HG02943 (cell line): ENCODE measurements around the gene GGT6.

Experiments
- ATAC-seq: cut with Tn5 transposase; IDR thresholded peaks from one replicate; pipeline ENCODE4 v1.9.1; 2021; ENCODE audit warnings: mild to moderate bottlenecking, low read depth, moderate library complexity; ENCODE audit not compliant: unreplicated experiment

GGT6 gene

DNA sequence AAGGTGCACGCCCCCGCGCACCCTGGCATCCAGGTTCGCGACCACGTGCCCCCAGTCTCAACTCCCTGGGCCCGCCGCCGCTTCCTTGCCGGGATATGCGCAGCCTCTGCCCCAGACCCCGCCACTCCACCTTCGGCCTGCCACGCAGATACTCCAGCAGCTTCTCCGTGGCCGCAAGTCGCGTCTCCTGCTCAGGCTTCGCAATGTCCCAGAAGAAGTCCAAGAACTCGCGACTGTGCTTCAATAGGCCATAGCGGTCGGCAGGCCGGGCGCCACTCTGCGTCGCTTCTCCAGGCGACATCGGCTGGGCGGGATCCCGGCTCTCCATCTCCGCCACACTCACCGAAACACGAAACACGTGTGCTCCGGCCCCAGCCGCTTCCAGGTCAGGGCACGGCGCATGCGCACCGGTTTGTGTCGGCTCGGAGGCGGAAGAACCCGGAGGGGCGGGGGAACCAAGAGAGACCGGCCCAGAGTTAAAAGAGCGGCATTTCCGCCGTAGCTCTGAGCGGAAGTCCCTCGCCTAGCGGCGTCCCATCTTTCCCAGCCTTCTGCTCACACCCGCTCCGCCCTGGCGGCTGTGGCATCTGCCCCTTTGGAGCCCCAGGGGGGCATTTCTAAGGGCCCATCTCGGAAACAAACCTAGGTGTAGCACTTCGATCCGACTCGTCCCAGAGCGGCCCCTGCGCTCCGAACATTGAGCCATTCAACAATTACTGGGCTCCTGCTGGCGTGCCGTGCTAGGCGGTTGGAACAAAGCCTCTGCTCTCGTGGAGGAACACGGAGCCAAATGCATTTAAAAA lies 5.2 kb downstream of the GGT6 start, which contains the start of gene MYBBP1A:
Gene MYBBP1A, minus strand, starts transcription at position 388 of the 803 bp plus-strand sequence. Its CDS starts 60 bp downstream, at position 328.
- ATAC-seq: peak; percentile 69

DNA sequence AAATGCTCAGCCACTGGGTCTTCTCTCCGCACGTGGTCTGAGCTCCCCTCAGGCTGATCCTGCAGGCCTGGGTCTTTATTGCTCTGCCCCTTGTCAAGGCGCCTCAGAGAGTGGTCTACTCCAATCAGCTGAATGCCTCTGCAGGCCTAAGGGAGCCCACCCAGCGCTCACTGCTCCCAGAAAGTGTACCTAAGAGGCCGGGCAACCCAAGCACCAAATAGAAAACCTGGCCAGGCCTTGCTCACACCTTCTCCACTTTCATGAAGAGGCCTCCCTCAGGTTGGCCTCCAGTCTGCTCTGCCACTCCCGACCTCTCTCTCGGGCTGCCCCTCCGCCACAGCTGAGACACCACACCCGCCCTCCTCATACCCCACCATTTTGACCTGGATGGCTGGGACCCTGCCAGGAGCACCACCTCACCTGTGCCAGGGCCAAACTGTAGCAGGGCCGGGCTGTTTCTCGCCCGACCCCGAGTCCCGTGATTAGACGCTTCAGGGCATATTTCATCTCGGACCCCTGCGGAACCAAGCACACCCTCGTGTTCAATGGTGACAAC lies 5.9 kb downstream of the GGT6 start:
- ATAC-seq: no peak

DNA sequence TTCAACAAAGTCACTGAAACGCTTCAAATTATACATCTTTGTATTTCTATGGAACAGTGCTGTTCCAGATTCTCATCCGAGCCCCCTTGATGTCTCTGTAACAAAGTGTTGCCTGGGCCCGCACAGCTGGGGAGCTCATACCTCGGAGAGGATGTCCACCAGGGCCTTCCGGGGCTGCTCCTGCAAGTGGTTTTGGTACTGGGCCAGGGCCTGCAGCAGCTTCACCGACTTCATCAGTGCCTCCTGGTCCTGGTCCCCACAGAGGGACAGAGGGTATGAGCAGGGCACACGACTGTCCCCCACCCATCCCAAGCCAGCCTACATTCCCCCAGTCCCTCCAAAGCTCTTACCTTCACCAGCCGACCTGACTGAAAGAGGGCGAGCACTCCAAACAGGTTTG lies 6.7 kb downstream of the GGT6 start:
- no peak for ATAC-seq

DNA sequence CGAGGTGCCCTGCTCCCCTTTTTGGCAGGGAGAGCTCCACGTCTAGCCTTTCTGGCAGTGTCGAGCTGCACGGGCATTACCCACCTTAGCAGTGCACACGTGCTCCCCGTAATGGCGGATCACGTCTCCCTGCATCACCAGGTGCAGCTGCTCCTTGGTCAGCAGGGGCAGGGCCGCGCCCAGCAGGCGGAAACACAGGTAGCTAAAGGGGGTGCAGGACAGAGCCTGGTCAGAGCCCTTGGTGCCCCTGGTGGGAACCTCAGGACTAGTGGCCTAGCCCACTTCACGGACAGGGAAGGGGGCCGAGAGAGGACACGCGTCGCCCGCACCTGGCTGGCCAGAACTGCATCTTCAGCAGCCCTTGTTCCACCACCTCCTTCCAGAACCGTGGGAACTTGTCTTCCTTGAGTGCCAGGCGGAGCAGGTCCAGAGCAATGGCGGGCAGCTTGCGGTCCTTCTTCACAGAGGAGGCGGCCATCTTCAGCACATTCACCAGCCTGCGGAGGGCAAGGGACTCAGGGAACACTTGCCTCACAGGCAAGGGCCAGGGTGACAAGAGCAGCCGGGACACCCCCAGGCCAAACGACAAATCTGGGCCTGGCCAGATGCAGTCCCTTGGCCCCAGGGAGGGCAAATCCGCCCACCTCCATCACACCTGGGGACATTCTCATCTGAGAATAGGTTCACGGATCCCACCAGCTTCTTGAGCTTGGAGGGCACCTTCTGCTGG lies 8.4 kb downstream of the GGT6 start:
- no peak for ATAC-seq

DNA sequence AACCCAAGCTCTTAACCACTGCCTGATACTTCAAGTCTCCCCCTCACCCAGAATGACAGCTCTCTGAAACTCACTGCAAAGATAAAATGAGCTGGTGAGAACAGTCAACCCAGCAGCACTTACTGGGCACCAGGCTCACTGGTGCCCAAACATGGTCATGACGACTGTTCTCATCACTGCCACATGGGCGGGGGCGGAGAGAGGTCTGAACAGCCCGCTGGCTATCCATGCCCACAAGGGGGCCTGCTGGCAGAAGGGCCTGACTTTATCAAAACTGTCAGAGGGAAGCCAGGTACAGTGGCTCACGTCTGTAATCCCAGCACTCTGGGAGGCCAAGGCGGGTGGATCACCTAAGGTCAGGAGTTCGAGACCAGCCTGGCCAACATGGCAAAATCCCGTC lies 9.2 kb downstream of the GGT6 start:
- no peak for ATAC-seq

DNA sequence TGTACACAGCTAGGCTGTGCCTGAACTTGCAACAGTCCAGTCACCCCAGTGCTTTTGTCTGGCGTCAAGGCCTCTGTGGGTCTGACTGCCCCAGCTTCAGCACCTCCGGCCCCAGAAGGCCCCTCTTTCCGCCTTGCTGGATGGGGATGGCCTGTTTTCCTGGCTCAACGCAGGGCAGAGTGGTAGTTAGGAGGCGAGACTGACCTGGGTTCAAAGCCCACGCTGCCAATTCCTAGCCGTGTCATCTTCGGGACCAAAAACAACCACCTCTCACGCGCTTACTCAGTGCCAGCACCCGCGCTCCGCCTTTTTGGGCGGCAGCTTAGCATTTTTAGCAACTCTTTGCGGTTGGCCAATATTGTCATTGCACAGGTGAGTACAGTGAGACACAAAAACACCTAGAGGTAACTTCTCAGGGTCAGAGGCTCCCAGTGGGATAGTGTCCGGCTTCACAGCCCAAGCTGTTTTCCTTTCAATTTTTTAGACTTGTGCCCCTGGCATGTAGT lies 9.8 kb downstream of the GGT6 start:
- ATAC-seq: no peak

DNA sequence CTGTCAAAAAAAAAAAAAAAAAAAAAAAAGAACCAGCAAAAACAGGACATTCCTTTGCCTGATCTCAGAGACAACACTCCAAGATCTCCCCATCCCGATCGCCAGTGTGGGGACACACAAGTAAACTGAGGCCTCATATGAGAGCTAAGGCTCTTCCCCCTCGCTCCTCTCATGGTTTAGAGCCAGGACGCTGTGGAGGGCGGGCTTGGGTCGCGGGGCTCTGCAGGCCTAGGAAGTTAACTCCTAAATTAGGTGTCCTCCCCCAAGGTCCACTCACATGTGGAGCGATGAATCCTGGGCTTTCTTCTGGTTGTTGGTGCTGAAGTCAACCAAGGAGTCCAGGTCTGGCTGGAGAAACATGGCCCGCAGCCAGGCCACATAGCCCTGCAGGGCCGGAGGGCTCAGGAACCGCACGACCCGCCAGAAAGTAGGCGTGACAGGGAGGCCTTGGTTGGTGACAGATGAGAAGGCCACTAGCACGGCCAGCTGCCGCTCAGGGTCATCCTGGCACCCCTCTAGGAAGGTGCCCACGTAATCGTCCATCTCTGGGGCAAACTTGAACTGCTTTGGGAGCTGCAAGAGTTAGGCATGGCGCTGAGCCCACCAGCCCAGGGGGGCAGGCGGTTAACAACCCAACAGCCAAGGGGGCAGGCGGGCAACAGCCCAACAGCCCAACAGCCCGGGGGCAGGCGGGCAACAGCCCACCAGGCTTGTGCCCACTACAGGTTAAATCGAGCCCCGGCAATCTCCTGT lies 10.4 kb downstream of the GGT6 start:
- no peak for ATAC-seq

DNA sequence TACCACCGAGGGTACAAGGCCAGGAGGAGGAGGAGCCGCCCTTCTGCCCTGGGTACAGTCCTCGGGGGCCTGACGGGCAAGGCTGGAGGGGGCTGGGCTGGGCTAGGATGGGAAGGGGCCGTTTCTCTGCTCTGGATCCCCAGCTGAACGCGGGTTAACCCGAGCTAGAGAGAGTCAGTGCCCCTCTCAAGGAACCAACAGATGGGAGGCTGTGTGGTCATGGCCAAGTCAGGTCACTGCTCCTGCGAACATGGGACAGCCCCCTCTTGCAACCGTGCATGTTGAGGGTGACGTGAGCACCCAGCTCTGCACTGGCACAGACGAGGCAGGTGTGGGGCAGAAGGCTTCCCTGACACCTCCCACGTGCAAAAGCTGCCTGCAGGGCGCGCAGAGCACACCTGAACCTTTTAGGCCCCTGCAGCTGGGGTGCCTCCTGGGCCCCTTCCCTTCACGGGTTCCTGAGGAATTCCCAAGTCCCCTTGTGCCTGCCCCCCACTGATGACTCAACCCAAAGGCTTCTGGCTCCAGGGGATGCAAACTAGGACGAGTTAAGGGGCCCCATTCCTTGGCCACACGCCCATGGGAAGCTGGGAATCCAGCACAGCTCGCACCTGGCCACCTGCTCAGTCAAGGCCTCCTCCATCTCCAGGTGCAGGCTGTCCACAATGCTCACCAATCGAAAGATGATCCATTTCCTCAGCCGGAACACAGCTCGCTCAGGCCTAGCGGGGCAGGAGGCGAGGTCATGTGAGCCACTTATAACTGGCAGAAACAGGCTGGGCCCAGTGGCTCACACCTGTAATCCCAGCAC lies 11.5 kb downstream of the GGT6 start:
- no peak for ATAC-seq

DNA sequence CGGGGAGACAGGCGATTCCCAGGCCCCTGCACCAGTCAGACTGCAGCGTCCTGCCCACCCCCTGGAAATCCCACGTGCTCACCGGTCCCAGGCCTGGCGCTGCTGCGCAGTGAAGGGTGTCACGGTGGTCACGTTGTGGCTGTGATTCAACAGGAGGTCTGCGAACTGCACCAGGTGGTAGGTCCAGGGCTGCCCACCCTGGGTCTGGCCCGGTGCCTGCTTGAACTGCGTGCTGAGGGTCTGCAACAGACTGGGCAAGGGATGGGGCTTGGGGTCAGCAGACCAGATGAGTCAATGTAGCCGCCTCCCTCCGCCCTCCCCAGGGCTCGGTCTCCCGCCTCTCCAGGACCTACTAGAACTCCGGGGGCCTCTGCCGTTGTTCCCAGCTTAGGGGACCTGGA lies 12.3 kb downstream of the GGT6 start:
- ATAC-seq: no peak

DNA sequence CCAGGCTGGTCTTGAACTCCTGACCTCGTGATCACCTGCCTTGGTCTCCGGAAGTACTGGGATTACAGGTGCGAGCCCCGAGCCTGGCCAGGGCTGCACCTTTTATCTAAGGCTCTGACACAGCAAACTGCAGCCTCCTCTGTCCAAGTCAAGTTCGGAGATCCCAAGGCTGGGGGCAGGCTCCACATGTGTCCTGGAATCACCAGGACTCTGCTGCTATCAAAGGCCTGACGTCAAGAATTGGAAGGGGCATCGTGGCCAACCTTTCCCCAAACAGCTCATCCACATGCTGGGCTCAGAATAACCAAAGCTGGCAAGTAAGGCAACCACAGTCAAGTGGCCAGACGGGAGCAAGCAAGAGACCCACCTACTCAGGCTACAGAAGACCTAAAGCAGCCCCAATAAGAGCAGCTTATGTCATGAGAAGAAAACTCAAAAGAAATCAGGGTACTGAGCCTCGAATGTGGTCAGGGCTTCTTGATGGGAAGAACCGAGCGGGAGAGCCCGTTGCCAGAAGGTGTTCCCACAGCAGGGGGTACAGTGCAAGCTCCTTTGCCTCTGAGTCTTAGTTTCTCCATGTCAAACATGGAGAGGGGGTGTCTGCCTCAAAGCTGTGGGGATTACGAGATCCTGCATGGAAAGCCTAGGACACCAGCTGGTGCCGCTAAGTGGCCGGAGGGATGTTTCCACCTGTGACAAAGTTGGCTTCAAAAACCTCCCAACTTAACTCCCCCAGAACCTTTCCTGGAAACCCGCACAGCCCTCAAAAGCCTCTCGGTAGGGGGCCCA lies 13.1 kb downstream of the GGT6 start:
- ATAC-seq: no peak

DNA sequence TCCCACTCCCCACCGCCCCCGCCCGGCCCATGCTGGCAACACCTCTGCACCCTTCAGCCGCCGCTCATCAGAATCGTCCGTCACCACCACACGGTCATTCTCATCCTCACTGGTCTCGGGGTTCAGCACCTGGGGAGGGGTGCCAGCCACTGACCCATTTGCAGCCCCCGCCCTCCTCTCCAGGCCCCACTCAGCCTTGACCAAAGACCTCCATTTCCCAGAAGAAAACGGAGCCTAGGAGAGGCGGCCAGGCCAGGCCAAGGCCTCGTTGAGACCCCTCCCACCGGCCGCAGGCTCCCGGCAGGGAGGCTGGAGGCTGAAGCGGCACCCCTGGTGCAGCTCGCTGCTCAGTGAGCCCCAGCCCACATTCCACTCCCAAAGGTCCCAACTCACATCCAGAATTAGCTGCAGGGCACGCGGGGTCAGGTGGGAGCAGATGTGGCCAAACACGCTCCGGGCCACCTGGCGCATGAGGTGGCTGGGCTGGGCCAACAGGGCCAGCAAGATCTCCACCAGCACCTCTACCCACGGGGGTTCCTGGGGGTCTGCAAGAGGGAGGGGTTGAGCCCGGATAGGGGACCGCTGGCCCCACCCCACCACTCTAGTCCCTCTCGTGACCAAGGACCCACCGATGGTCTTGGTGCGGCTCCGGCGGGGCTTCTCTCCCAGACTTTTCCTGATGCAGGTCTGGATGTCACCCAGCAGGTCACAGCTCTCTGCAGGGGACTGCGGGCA lies 15.0 kb downstream of the GGT6 start:
- no peak for ATAC-seq

DNA sequence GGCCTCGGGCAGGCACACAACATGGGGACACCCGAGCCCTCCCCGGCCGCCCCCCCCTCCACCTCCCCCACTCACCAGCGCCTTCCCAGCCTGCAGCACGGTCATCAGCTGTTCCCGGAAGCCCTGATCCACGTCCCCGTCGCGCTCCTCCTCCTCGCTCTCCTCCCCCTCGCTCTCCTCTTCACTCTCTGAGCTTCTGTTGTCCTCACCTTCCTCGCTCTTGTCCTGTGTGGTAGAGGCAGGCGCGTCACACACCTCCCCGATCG lies 15.5 kb downstream of the GGT6 start:
- ATAC-seq: no peak

DNA sequence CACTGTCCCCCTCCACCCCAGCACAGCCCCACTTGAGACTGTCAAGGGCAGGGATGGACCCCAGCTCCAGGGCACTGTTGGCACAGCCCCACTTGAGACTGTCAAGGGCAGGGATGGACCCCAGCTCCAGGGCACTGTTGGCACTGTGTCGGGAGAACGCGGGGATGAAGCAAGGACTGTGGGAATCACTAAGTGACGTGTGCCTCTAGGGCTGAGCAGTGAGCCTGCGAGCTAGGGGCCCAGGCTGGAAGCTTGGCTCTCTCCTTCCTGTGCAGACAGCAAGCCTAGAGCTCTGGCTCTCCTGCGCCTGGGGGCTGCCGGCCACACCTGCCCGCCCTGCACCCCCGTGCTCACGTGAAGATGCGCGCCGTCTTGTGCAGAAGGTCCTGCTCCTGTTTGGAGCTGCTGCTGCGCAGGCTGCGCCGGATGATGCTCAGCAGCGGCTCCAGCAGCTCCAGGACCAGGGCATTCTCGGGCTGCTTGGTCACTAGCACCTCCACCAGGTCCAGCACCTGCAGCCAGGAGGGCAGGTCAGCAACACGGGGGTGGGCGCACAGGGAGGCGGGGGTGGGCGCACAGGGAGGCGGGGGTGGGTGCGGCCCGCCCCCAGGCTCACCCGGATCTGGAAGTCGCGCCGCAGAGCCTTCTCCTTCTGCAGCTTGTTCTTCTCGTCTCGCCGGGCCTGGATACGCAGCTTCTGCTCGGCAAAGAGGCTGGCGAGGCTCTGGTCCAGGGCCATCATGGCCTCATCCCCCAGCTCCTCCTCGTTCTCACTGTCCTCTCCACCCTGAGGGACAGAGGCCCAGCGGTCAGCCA lies 16.0 kb downstream of the GGT6 start:
- no peak for ATAC-seq

DNA sequence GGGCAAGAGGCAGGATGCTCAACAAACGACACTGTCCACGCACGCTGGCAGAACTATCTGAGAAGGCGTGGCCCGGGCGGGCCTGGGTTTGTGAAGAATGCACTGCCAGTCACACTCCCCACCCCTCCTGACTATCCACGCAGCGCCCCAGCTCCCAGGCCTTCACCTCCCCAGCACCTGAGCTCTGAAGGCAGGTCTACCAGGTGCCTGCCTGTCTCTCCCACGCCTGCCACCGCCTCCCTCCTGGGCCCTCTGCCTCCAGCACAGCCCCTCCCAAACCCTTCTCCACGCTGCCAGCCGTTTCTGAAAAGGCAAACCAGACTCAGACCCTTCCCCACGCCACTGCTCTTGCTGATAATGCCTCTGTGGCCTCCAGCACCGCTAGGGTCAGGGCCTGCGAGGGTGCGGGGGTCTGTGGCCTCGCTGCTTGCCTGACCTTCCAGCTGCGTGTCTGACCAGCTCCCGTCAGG lies 16.8 kb downstream of the GGT6 start:
- ATAC-seq: no peak

DNA sequence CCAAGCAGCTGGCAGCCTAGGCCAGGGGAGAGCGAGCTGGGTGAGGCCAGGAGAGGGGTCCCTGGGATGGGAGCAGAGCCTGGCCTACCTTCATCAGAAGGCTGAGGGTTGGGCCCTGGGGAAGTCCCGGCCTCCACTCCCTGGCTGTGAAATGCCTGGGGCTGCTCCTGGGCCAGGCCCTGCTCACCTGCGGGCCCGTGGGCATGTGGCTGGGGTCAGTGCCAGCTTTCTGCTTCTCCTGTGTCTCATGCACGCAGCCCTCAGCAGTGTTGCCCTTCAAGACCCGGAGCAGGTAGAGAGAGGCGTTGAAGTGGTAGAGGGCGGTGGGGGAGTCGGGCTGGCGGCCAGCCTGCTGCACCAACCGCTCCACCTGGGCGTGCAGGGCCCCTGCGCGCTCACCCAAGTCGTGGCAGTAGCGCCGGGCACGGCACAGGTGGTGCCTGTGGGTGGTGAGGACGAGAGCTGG lies 17.6 kb downstream of the GGT6 start:
- no peak for ATAC-seq

DNA sequence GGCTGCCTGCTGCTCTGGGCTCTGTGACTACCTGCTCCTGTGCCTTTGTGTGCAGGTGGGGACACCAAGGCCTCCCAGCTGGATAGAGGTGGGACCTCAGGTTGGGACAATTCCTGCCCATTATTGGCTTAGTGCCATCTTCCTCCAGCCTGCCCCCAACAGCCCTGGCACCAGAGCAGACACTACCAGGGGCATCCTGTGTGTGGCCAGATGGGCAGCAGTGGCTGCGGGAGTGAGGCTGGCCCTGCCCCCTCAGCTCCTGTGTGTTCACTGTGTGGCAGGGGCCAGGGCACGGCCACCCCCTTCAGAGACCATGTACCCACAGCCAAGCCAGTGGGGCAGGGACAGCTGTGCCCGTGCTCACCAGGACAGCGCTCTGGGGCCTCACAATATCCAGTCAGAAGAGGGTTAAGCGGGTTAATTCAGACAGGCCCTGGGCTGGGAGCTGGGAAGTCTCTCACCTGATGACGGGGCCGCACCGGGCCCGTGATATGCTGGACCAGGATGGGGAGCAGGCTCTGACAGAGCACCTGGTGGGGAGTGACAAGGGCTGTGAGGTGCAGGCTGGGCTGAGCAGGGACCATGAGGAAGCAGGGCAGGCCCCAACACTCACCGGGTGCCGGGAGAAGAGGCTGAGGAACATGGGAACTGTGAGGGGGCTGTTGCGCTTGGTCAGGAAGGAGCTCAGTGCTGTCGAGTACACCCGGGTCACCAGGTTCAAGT lies 18.2 kb downstream of the GGT6 start:
- ATAC-seq: no peak
